Measurements from ENCODE around the gene KRT10. TPM values are rescaled to one million over a fixed set of nuclear protein-coding genes. Genes with fewer than 3 reads are reported as not detected.

KRT10 gene
- total RNA-seq, result 6.3 and 28.4 TPM in 2 replicates

DNA sequence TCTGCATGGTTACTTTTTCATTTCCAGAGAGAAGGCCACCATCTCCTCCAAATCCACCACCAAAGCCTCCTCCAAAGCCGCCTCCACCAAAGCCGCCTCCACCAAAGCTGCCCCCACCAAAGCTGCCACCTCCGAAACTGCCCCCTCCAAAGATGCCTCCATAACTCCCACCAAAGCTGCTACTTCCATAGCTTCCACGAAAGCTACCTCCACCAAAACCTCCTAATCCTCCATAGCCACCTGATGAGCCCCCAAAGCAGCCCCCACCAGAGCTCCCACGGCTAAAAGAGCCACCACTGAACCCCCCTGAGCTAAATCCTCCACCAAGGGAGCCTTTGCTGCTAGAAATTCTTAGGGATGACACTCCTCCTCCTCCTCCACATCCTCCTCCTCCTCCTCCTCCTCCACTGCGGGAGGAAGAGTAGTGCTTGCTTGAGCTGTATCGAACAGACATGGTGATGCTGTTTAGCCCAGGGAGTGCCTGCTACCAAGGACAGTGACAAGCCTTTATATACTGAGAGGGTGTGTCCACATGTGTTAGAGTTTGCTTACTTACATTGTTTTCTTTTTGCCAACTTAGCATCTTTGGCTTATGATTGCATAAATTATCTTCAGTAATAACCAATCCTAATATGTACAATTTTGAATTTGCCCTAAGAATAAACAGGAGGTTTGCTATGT lies at the start of gene KRT10:
KRT10 (minus strand) TSS at position 483 of the 681 bp plus-strand sequence; CDS start at position 454, 29 bp downstream.

DNA sequence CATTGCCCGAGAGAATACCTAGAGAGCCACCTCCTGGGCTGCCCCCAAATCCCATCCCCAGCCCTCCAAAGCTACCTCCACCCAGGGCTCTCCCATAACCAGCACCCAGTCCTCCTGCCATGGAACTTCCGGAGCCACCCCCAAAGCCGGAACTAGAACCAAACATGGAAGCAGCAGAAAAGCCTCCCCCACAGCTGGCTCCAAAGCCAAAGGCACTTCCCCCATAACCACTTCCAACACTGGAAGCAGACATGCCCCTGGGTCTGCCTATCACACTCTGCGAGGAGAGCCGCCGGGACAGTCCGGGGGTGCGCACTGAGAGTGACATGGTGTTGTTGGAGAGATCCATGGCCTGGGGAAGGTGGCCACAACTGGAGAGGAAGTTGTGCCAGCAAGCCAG lies 44.4 kb upstream of the KRT10 start, which contains the start of gene KRT12:
KRT12 (minus strand) TSS at position 386 of the 400 bp plus-strand sequence; CDS start at position 349, 37 bp downstream.

DNA sequence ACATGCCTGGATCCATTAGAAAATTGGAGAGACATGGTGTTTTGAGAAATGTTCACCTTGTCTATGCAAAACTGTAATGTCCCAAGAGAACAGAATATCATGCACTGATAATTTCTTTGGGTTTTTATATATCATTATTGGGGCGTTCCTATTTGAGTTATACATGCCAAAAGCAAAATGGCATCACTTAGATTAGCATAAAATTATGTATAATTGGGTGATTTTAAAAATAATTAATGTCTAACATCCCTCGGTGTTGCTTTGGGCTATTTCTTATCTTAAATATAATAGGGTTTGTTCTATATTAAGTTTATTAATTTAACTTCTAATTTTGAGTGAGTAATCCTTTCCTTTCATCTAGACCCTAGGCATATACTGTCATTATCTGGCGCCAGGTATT lies 22.6 kb downstream of the KRT10 start, which contains the start of gene KRT28:
KRT28 (minus strand) TSS at position 101 of the 400 bp plus-strand sequence; CDS start at position 35, 66 bp downstream.

DNA sequence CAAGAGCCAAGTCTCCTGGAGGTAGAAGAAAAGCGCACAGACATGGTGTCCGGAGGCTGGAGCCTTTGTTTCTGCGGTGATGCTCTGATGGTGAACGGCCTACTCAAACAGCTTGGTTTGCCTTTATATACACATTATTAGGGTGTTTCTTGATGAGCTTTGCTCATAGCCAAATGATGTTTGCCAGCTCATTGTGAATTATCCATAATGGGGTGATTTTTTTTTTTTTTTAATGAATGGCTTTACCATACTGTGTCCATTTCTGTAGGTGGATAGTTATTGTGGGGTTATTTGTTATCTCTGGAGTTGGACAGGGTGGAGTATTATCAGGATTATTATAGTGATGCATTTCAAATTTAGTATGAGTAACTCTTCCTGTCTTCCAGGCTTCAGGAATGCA lies 40.0 kb downstream of the KRT10 start, which contains the start of gene KRT27:
KRT27 (minus strand) TSS at position 101 of the 400 bp plus-strand sequence; CDS start at position 44, 57 bp downstream.

DNA sequence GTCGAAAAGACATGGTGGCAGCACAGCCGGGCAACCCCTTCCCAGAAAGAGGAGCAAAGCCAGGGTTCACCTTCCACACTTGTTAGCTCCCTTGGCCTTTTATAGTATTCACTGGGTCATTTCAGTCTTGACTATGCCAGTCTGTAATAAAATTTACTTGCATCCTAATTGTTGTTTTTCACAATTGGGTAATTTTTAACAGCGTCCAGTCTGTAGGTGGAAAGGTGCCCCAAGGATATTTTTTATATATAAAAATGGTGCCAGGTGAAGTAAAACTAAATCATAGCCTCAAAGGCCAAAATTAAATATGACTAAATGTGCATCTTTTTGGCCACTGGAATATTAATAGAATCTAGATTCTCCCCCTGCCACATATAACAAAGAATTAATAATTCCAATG lies 50.3 kb downstream of the KRT10 start, which contains the start of gene KRT26:
KRT26 (minus strand) TSS at position 101 of the 400 bp plus-strand sequence; CDS start at position 13, 88 bp downstream.

Other genes with a start within 250 kb of the KRT10 start
- 58.8 and 64.9 TPM in 2 replicates for gene SMARCE1, start 174.8 kb downstream of the KRT10 start, total RNA-seq
- gene KRT222, start 157.4 kb downstream of the KRT10 start, total RNA-seq, result 0.11 and 0.47 TPM in 2 replicates
- gene KRT24, start 118.9 kb downstream of the KRT10 start, total RNA-seq, result not detected in 2 replicates
- gene KRT25, start 67.3 kb downstream of the KRT10 start, total RNA-seq, result not detected in 2 replicates
- not detected in 2 replicates for gene KRT26, start 50.4 kb downstream of the KRT10 start, total RNA-seq
- gene KRT27, start 40.1 kb downstream of the KRT10 start, total RNA-seq, result not detected in 2 replicates
- gene KRT28, start 22.7 kb downstream of the KRT10 start, total RNA-seq, result not detected in 2 replicates
- gene KRT12, start 44.6 kb upstream of the KRT10 start, total RNA-seq, result not detected in 2 replicates
- not detected in 2 replicates for gene KRT20, start 62.6 kb upstream of the KRT10 start, total RNA-seq
- 1.2 and 2.6 TPM in 2 replicates for gene KRT23, start 115.0 kb upstream of the KRT10 start, total RNA-seq
- gene KRT39, start 144.3 kb upstream of the KRT10 start, total RNA-seq, result not detected in 2 replicates
- gene KRT40, start 161.7 kb upstream of the KRT10 start, total RNA-seq, result not detected in 2 replicates
- not detected in 2 replicates for gene KRTAP3-3, start 171.6 kb upstream of the KRT10 start, total RNA-seq
- gene KRTAP3-2, start 177.3 kb upstream of the KRT10 start, total RNA-seq, result not detected in 2 replicates
- not detected in 2 replicates for gene KRTAP3-1, start 186.5 kb upstream of the KRT10 start, total RNA-seq
- gene KRTAP1-5, start 204.6 kb upstream of the KRT10 start, total RNA-seq, result not detected in 2 replicates
- gene KRTAP1-4, start 207.6 kb upstream of the KRT10 start, total RNA-seq, result not detected in 2 replicates
- gene KRTAP1-3, start 212.3 kb upstream of the KRT10 start, total RNA-seq, result not detected in 2 replicates
- gene KRTAP1-1, start 218.8 kb upstream of the KRT10 start, total RNA-seq, result not detected in 2 replicates
- not detected in 2 replicates for gene KRTAP2-1, start 224.7 kb upstream of the KRT10 start, total RNA-seq
- gene KRTAP2-2, start 232.6 kb upstream of the KRT10 start, total RNA-seq, result not detected in 2 replicates
- gene KRTAP2-3, start 237.5 kb upstream of the KRT10 start, total RNA-seq, result 0.15 and 0.62 TPM in 2 replicates
- gene KRTAP2-4, start 243.3 kb upstream of the KRT10 start, total RNA-seq, result not detected in 2 replicates